GM19467 (cell line): ENCODE data around the gene STARD3.
"Not testable (repeated sequence)": the region's sequence is repeated elsewhere in the genome, so short reads cannot be mapped to it uniquely, and the experiment has no call there.

ENCODE experiments used
- ATAC-seq: cut with Tn5 transposase; IDR thresholded peaks from one replicate; pipeline ENCODE4 v1.9.1; 2021; ENCODE audit warnings: mild to moderate bottlenecking, moderate library complexity; ENCODE audit not compliant: unreplicated experiment

The STARD3 gene

DNA sequence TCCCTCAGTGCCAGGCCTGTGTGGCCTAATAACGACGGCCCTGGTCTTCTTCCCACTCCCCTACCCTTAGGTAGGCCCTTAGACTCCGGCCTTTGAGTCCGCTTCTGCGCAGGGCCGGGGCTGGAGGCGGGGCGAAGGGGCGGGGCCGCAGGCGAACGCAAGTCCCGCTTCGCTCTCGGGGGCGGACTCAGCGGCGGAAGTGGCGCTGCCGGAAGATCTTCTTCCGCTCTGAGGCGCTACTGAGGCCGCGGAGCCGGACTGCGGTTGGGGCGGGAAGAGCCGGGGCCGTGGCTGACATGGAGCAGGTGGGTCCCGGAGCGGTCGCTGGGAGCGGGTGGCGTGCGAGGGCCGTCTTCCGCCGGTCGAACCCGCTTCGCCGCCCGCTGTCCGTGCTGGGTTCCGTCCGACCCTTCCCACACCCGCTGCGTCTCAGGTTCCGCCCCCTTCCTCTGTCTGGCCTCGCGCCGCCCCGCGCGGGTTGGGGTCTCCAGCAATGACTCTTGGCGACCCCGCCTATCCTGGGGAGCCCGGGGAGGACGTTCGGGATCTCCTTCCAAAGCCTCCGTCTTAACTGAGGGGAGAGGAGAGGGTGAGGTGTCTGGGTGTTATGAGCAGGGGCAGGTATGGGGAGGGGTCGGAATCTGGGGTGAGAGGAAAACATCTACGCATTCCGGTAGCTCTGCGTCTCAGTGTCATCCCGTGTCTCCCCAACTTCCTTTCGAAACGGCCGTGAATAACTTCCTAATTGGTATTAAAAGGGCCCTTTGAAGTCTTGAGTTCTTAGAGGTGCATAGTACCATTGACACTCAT lies at the start of gene STARD3:
TSS of gene STARD3 (plus strand) at position 218 of the 810 bp plus-strand sequence. CDS start 16,388 bp downstream, outside the sequence.
- peak; percentile 70 for ATAC-seq

DNA sequence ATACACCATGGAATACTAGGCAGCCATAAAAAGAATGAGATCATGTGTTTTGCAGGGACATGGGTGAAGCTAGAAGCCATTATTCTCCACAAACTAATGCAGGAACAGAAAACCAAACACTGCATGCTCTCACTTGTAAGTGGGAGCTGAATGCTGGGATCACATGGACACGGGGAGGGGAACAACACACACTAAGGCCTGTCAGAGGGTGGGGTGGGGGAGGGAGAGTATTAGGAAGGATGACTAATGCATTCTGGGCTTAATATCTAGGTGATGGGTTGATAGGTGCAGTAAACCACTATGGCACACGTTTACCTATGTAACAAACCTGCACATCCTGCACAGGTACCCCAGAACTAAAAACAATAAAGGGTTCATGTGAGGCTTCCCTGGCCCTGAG lies 46.8 kb upstream of the STARD3 start:
- ATAC-seq: not testable (repeated sequence)

DNA sequence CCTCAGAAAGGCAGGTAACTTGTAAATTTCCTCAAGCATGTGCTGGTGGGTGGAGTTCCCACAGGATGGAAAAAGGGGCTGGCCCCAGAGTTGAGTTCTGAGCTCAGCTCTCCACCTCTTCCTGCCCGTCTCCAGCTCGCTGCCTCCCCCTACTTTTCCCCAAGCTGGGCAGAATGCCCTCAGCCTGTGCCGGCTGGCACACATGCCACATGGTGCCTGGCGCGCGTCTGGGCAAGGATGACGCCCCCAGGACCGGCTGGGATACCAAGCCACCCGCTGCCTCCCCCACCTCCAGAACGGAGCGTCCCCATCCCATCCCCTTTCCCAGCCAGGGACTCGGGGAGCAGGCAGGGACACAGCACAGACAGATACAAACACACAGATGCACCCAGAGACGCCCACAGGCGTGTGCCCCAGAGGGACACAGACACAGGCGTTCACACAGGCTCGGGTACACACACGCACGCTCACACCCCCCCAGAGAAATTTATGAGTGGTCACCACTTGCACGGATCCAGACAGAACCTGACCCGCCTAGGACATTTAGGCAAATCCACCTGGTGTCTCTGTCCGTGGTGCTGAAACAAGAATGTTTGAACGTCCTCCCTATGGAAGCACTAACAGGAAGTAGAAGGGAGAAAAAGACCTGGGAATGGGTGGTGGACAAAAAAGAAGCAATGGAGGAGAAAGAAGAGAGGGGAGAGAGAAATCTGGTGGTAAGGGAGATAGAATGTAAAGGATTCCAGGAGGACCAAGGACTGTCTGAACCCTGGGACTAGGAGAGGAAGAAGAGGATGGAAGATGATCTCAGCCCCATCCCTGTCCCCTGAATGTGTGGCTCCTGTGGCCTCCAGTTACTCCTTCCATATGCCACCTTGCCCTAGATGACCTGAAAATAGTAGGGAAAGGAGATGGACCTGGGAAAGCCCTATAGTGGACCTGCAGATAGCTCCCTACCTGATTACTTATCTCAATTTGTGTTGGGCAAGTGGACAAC lies 44.7 kb upstream of the STARD3 start:
- ATAC-seq: no peak

DNA sequence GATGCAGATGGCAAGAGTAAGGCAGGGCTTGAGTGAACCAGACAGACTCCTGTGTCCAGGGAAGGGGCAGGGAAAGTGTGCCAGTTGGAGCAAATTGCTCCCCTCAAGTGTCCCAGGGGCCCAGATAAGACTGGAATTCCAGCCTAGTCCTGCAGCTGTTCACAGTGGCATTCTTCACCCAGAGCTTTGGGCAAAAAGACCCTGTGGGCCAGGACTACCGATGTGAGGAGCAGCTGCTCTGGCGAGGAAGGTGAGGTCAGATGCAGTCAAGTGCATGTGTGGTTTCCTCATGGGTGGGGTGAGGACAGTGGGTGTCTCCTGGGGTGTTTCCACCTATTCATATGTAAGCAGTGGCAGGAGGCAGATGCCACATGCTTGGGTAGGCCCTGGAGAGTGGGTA lies 43.6 kb upstream of the STARD3 start:
- ATAC-seq: no peak

DNA sequence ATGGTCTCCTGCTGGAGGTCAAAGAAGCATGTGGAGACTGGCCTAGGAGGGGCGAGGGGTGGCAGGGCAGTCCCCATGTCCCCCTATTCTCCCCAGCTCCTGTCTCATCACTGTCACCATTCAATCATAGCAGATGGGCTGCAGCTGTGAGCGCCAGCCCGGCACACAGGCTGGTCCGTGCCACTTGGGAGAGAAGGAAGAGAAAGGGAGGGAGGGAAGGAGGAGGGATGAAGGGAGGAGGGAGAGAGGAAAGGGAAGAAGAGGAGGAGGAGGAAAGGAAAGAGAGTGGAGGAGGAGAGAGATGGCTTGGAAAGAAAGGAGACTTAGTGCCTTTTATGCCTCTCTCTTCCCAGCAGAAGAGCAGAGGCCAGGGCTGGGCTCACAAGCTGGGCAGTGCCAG lies 41.6 kb upstream of the STARD3 start:
- ATAC-seq: no peak

DNA sequence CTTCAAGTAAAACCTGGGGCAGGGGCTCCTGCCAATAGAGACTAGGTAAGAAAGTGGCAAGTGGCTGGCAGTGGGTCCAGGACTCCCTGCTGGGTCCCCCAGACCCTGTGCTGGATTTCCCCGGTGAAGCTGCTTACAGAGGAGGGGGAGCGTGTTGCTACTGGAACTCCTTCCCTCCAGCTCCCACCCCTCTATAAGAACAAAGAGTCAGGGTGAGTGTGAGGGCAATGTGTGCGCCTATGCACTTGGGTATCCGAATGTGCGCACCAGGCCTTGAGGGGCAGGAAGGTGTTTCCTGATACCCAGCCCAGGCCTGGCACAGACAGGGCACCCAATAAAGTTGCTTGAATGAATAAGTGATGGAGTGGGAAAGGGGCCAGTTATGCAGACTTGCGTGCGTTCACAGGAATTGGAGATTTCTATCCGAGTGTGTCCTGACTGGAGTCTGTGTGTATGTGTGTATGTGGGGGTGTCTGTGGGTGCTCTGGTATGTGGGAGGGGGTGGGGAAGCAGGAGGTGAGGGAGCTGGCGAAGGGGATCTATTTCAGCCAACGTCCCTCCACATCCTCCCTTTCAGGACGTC lies 40.9 kb upstream of the STARD3 start:
- ATAC-seq: no peak

DNA sequence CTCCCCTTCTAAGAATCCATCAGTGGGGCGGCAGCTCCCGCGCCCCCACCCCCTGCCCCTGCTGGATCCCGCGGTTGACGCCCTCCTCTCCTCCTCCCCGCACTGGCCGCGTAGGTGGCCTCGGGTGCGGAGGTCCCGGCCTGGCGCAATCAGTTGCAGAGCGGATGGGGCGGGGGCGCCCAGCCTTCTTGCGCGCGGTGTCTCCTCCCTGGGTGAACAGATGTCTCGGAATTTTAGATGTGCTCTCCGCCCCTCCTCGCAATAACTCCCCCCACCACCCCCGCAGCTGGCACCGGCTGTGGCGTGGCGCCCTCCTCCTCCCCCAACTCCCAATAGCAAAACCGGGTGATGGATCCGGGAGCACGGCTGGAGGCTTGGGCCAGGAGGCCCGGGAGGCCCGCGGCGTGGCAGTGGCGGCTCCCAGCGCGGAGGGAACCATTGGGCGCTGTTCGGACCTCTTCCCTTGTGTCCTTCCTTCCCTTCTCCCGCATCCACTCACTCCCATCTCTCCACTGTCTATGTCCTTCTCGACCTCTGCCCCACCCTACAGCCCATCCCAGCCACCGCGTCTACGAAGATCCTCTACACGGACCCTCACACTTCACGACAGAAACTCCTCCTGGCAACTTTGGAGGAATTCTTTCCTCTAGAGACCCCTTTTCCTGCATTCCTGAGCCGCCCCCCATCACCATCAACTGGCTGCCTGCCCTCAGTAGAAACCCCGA lies 40.2 kb upstream of the STARD3 start:
- ATAC-seq: no peak

DNA sequence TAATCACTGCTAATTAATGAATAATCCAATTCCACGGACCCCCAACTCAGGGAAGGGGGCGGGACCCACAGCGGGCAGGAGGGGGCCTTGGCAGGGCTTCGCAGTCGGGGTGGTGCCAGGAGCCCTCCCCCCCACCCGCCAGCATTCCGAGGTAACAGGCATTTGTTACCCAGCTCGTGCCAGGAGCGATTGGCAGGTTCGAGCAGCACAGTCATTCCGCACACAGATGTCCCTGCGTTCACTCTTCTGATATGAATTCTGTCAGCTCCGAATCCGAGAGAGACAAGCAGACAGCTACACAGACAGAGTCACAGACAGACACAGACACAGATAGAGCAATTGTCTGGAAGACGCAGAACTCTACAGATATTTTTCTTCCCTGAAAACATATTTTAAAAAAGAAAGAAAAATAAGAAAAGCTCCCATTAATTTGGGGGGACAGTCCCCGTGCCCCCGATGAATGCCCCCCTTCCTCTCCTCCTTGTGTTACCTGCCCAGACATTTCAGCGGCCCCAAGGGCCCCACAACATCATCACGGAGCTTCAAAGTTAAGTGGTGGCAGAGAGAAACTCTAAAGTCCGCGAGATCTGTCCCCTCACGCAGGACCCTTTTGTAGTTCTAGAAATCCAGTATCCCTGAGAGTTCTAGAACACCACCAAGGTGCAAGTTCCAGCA lies 39.4 kb upstream of the STARD3 start:
- no peak for ATAC-seq

DNA sequence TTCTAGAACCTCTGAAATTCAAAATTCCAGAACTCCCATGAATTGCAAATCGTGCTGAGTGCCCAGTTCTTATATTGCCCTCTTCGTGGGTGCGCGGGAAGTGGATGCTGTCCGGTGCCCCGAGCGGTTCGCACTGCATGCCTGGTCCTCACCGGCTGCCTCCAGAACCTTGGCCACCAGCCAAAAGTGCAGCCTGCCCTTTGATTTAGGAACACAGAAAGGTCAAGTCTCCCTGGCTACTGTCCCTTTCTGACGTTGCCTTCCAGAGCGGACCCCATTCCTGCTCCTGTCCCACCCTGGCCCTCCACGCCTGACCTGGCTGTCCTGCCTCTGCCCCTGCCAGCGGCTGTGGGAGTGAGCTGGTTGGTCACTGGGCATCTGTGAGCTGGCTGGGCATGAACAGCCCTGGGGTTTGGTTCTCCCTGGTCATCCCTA lies 38.9 kb upstream of the STARD3 start:
- ATAC-seq: no peak

DNA sequence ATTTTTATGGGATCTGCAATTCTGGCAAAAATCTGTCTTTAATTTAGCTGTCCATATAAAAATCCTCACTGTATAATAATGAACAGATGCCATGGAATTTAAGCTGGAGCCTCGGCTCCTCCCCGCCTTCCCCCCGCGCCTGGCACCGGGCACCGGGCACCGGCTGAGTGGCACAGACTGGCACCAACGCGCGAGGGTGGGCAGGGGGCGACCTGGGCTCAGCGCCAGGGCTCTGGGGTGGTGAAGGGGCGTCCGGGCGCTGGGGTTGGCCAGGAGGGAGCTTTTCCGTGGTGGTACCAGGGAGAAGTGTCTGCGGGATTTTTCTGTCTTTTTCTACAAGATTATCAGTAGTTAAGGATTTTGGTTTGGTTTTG lies 38.3 kb upstream of the STARD3 start:
- ATAC-seq: no peak

DNA sequence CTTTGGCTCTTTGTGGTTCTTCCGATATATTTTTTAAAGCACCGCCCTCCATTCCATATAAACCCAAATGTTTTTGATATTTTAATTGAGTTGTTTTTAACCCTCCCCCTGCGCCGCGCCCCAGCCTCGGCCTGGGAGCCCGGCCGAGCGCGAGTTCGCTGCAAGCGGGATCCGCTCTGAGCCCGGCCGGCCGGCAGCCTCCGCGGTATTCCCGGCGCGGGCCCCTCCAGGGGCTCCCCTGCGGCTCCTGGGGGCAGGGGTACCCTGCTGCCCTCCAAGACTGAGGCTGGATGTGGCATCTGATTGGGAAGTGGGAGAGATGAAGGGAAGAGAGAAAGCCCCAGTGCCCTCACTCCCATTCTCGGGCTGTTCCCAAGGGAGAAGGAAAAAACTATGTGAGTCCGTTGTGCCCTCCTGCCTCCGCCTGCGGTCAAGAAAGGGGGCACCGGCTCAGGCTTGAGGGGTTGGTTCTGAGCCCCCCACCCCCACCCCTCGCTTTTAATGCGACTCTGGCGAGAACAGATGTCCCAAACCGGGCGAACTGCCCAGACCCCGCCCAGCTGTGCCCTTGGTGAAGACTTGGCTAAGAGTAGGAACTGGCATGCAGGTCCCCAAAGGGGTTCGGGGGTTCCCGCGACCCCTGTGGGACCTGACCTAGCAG lies 37.8 kb upstream of the STARD3 start:
- no peak for ATAC-seq

DNA sequence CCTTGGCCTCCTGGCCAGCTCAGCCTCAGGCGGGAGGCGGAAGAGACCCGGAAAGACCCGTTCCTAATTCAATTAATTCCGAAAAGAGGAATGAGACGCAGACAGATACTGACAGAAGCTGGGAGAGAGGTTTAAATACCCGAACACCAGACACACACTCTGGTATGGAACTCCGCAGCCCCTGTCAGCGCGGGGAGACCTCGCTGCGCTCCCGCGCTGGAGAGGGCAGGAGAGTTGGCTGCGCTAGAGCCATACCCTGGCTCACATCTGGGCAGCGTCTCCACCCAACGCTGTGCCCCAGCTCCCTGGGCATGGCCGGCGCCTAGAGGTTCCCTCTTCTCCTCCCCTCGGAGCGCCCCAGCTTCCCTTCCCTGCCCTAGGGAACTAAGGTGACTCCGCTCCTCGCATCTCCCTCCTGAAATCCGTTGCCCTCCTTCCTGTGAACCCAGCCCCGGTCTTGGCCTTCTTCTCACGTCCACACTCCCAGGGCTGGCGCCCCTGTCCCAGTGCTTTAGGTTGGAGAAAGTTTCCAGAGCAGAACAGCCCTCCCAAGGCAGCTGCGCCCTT lies 37.2 kb upstream of the STARD3 start:
- no peak for ATAC-seq

DNA sequence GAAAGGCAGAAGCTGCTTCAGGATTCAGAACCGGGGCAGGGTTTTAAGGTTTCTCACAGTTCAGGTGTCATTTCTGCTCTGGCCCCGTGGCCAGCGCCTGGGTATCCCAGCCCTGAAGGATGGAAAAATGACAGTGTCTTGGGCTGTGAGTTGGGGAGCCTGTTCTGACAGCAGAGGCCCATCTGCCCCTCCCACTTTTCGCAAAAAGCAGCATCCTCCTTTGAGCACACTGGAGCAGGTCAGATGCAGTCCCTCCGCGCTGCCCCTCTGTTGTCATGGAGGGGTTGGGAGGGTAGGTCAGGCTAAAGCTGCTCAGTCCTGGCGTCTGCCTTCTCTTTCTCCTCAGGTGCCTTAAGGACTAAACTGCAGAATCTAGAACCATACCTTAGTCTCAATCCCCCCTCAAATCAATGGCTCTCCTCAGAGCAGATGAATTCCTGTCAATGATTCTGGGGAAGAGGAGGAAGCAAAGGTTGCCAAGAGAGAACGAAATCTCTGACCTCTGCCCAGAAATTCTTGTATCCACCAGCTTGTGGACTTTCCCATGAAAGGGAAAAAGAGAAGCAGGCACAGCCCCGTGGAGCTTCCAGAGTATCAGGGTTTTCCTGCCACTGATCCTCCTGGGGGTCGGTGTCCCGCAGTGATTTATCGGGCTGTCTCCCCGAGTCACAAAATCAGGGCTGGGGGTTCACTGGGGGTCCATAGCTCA lies 36.5 kb upstream of the STARD3 start:
- ATAC-seq: no peak

DNA sequence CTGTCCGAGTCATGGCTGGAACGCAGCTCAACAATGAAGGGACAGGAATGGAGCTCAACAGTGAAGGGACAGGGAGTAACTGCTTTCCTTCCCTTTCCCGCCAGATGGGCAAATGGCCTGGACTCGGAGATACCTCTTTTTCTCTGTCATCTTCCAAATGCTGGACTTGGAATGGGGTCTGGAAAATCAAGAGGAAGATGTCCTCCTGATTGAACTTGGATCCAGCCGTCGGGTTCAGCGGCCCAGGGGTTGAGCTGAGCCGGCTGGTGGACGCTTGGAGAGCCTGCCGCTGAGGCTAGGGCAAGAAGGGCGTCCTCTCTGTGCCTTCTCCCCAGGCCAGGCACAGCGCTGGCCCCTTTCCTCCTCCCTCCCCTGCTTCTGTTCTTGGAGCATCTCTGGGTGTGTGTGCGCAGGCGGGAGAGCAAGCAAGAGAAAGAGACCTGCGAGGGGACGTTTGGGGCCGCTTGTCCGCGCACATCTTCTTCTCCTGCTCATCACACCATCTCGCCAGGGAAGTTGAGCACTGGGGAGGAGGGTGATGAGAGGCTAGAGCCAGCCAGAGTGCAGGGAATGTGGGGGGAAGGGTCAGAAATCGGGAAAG lies 35.8 kb upstream of the STARD3 start:
- no peak for ATAC-seq

DNA sequence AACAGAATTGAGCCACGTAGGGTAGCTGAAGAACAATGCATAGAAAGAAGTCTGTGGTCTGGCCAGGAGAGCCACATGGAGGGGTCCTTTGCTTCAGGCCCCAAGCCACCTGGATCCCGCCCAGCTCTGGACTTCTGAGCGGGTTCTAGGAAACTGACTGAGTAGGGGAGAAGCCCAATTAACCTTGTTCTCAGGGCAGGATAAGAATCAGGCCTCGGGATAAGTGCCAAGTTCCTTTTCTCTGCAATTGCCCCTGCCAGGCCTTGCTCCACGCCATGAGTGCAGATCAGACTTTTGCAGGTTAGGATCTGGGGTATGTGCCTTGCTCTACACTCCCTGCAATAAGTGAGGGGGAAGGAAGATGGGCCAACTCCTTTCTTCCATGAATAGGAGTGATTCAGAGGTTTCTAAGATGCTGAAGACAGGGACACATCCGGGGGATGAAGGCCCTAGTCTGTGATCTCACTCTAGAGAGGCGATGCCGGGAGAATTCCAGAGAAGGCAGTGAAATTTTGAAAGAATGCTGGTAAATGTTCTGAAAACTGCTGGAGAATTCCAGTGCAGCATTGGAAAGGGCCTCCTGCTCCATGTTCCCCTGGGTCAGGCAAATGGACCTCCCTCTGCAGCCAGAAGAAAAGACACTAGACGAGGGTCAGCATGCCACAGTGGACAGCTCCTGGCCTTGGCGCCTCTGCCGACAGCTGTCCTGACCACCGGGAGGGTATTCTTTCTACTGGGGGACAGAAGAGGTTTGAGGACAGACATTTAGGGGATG lies 35.0 kb upstream of the STARD3 start:
- no peak for ATAC-seq

DNA sequence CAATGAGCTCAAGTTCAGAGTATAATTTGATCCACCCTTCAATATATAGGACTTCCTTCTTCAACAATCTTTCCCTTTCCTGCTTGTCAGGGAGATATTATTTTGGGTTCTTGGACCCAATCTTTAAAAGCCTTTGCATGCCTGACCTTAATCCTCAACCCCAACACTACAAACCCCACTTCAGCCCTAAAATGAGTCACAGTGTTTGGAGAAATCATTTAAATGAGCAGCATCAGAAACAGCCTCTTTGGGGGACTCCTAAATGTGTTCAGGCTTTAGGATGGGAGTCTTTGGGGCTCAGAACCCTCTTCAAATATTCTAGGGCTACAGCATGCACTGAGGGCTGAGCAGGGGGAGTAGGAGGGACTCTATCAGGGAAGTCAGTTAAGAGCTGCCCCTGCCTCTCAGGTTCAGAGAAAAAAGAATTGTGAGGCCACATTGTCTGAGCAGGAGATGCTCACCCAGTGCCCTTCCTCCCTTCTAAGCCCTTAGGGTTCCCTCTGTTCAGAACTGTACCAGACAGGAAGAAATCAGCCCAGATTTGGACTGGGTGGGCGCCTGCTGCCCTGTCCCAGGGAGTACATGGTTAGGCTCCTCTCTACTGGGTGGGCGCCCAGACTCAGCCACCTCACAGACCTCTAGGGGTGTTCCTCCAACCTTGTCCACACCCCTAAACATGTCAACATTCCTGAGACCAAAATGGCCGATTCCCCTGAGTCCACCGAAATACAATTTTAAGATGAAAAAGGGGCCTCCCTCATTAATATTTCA lies 34.2 kb upstream of the STARD3 start:
- no peak for ATAC-seq
